HepG2 (cell line): Measurements from ENCODE around the gene SCML1. TPM values are rescaled to one million over a fixed set of nuclear protein-coding genes. Genes with fewer than 3 reads are reported as not detected.

Experiments
- ATAC-seq: fragments of 200-7000 bp; cut with Tn5 transposase; 3 replicates; pipeline ENCODE4 v1.9.1; 2020; ENCODE audit warnings: mild to moderate bottlenecking, moderate library complexity
- Bru-seq: library from RNA; stranded (reverse); fragments of 400-500 nt; gene quantifications from one replicate; lab custom pipeline; 2021; lab: Mats Ljungman, UMichigan
- BruChase-seq, 2 experiments: library from RNA; stranded (reverse); fragments of 400-500 nt; gene quantifications; one replicate each; lab custom pipeline; 2021; lab: Mats Ljungman, UMichigan
- BruUV-seq: library from RNA; stranded (reverse); fragments of 400-500 nt; replicated peaks from 2 replicates; lab custom pipeline; 2021; lab: Mats Ljungman, UMichigan
- CTCF ChIA-PET: fragments of 300-600 bp; formaldehyde crosslinking; extraction: SDS; loops from one replicate; lab custom pipeline; 2021; ENCODE audit warnings: low total read pairs, inconsistent platforms, low intra/inter-chr PET ratio; lab: Yijun Ruan, JAX
- POLR2A ChIA-PET: fragments of 350-600 bp; sonication (Branson Sonifier 250); formaldehyde crosslinking; loops from one replicate; lab custom pipeline; 2020; ENCODE audit warnings: antibody characterized with exemption, inconsistent platforms; lab: Yijun Ruan, JAX
- DNase-seq: peaks from one replicate; pipeline ENCODE4 v3.0.0-alpha.2; 2015; ENCODE audit warnings: low spot score
- FAIRE-seq: peaks from 3 replicates; lab custom pipeline; 2011; peaks lifted over from hg19 to GRCh38; lab: Jason Lieb, UNC
- H2AFZ ChIP-seq: one replicate; pipeline ENCODE4 v1.6.1; 2011; ENCODE audit warnings: low read length, inconsistent platforms
- H3K27ac ChIP-seq: fragments of 300-600 bp; 3 replicates; pipeline ENCODE4 v1.8.0; 2011; ENCODE audit warnings: mixed run types, mild to moderate bottlenecking, mixed read lengths, low read length, inconsistent platforms; ENCODE audit not compliant: insufficient read depth; ENCODE audit errors: extremely low read length
- H3K27me3 ChIP-seq, 2 experiments: fragments of 200-600 bp in 1 of 2; 2 replicates in 1 of 2; 3 replicates in 1 of 2; pipeline versions ENCODE4 v1.6.0 to v1.8.0; 2011; ENCODE audit warnings: low read length in 2 of 2, mild to moderate bottlenecking in 2 of 2, moderate library complexity in 2 of 2, inconsistent platforms in 1 of 2; ENCODE audit not compliant: insufficient read depth in 2 of 2, control insufficient read depth in 1 of 2
- H3K36me3 ChIP-seq, 2 experiments: fragments of 200-600 bp in 1 of 2; replicated peaks in 1 of 2; 2 replicates in 1 of 2; 3 replicates in 1 of 2; pipeline versions ENCODE4 v1.5.1 to v1.8.0; 2011; ENCODE audit warnings: low read length in 2 of 2, inconsistent platforms in 1 of 2; ENCODE audit not compliant: insufficient read depth in 2 of 2, control insufficient read depth in 1 of 2
- H3K4me1 ChIP-seq: 2 replicates; pipeline ENCODE4 v1.5.1; 2012; ENCODE audit warnings: low read length, inconsistent platforms; ENCODE audit not compliant: insufficient read depth
- H3K4me2 ChIP-seq: 2 replicates; pipeline ENCODE4 v1.6.0; 2011; ENCODE audit warnings: low read depth, low read length, inconsistent platforms
- H3K4me3 ChIP-seq, 3 experiments: fragments of 200-600 bp in 1 of 3; sonication (generic), shearing (Covaris generic) in 1 of 3; replicated peaks in 1 of 3; 2 replicates each; pipeline ENCODE4 v1.5.1; 2011 to 2016; ENCODE audit warnings: low read length in 3 of 3, inconsistent platforms in 2 of 3, low read depth in 2 of 3, mild to moderate bottlenecking in 2 of 3, control low read depth in 1 of 3, mixed read lengths in 1 of 3; ENCODE audit not compliant: insufficient read depth in 1 of 3
- H3K79me2 ChIP-seq: one replicate; pipeline ENCODE4 v1.6.1; 2011; ENCODE audit warnings: low read length, inconsistent platforms; ENCODE audit not compliant: insufficient read depth
- H3K9ac ChIP-seq: 2 replicates; pipeline ENCODE4 v1.6.0; 2011; ENCODE audit warnings: mild to moderate bottlenecking, low read depth, low read length, inconsistent platforms; ENCODE audit not compliant: insufficient read depth
- H3K9me3 ChIP-seq: 2 replicates; pipeline ENCODE4 v1.5.1; 2012; ENCODE audit warnings: mild to moderate bottlenecking, low read length
- H4K20me1 ChIP-seq: 2 replicates; pipeline ENCODE4 v1.6.0; 2011; ENCODE audit warnings: inconsistent platforms, mild to moderate bottlenecking, low read length, moderate library complexity; ENCODE audit not compliant: insufficient read depth
- AHR ChIP-seq: IDR thresholded peaks from 2 replicates; pipeline ENCODE4 v1.6.1; 2018; ENCODE audit warnings: missing genetic modification reagents, missing compliant biosample characterization
- NKX3-1 ChIP-seq: sonication (generic); formaldehyde crosslinking; IDR thresholded peaks from 2 replicates; pipeline ENCODE4 v1.5.0; 2020; ENCODE audit warnings: missing genetic modification reagents
- SPEN ChIP-seq: sonication (generic); formaldehyde crosslinking; IDR thresholded peaks from 2 replicates; pipeline ENCODE4 v1.5.1; 2020; ENCODE audit warnings: low read depth, mild to moderate bottlenecking, missing genetic modification reagents
- ZFY ChIP-seq: sonication (generic); formaldehyde crosslinking; IDR thresholded peaks from 2 replicates; pipeline ENCODE4 v1.4.0; 2020; ENCODE audit warnings: missing genetic modification reagents
- ZNF331 ChIP-seq: sonication (generic); formaldehyde crosslinking; IDR thresholded peaks from 2 replicates; pipeline ENCODE4 v1.4.0; 2020; ENCODE audit warnings: missing genetic modification reagents
- ZNF546 ChIP-seq: sonication (generic); formaldehyde crosslinking; conservative IDR thresholded peaks from 2 replicates; pipeline ENCODE4 v1.8.1; 2023; ENCODE audit warnings: mild to moderate bottlenecking, missing genetic modification reagents
- WGBS: methylation state at CpG from one replicate; pipeline ENCODE4 v1.1.6; 2017; ENCODE audit warnings: low lambda C conversion rate; 5-methylcytosine and 5-hydroxymethylcytosine counted together
- in situ Hi-C: cut with HindIII; loops from 2 replicates; pipeline ENCODE4 v1.10.0; 2017; ENCODE audit warnings: low pct_unique_long_range_greater_than_20kb; ENCODE audit not compliant: extremely low pct_ligation_motif_present
- intact Hi-C: fragments of 100-400 bp; cut with micrococcal nuclease; formaldehyde crosslinking; loops from one replicate; pipeline ENCODE4 v1.10.0; 2022; ENCODE audit not compliant: unreplicated experiment
- long read RNA-seq, 2 experiments: library from RNA in 1 of 2; library from polyadenylated mRNA in 1 of 2; stranded (forward) in 1 of 2; unstranded in 1 of 2; transcript quantifications; one replicate each; pipeline ENCODE4 v2.0.0, GENCODE V29; 2019 to 2022
- polyA minus RNA-seq, 3 experiments: library from RNA; depleted of rRNA, polyadenylated mRNA; stranded (reverse); fragments of >200 nt; gene quantifications; 2 replicates each; pipeline ENCODE4 v1.2.3, GENCODE V29; 2011; ENCODE audit warnings: low replicate concordance in 1 of 3
- polyA plus RNA-seq, 8 experiments: library from polyadenylated mRNA; depleted of rRNA in 3 of 8; stranded (reverse) in 7 of 8; unstranded in 1 of 8; fragments of >200 nt; fragmentation: Illumina TruSeq in 4 of 8; extraction: Trizol in 4 of 8; gene quantifications; 2 replicates each; pipeline versions ENCODE4 v1.2.1 to v1.2.3, GENCODE V29; 2011 to 2016; ENCODE audit warnings: low read depth in 4 of 8, missing spikeins in 1 of 8, mixed read lengths in 1 of 8; ENCODE audit not compliant: insufficient read depth in 1 of 8
- total RNA-seq, 5 experiments: library from RNA; depleted of rRNA; stranded (reverse); fragments of >200 nt; fragmentation: Illumina TruSeq; extraction: Trizol; gene quantifications; 2 replicates each; pipeline ENCODE4 v1.2.3, GENCODE V29; 2016; ENCODE audit warnings: low read depth in 1 of 5
- TF ChIP-seq, protein P1 (sequence below): sonication (generic); formaldehyde crosslinking; IDR thresholded peaks from 2 replicates; pipeline ENCODE4 v1.4.0; 2020; ENCODE audit warnings: missing genetic modification reagents, borderline replicate concordance
- TF ChIP-seq, protein P2 (sequence below): sonication (generic); formaldehyde crosslinking; conservative IDR thresholded peaks from 2 replicates; pipeline ENCODE4 v1.8.0; 2022; ENCODE audit warnings: low read depth, missing genetic modification reagents

Gene SCML1, protein sequence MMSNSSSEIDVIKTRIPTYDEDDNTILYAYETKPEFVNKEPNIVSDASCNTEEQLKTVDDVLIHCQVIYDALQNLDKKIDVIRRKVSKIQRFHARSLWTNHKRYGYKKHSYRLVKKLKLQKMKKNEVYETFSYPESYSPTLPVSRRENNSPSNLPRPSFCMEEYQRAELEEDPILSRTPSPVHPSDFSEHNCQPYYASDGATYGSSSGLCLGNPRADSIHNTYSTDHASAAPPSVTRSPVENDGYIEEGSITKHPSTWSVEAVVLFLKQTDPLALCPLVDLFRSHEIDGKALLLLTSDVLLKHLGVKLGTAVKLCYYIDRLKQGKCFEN
- total RNA-seq (2016; rRNA removed; fragmentation: Illumina TruSeq; extraction: Trizol) (24.2 and 29.0 TPM in 2 replicates), polyA plus RNA-seq (2011; rRNA removed) (98.2 and 129 TPM in 2 replicates), polyA minus RNA-seq (2011; rRNA and poly(A)+ RNA removed; ENCODE audit: low replicate concordance) (29.6 and 74.2 TPM in 2 replicates), Bru-seq, nascent RNA (percentile 95 among the genes with signal in this experiment), BruChase-seq, experiment 1, labeled RNA remaining after a 6-hour chase (percentile 97 among the genes with signal in this experiment), BruChase-seq, experiment 2, labeled RNA remaining after a 2-hour chase (percentile 97 among the genes with signal in this experiment)
- total RNA-seq (2016; cell fraction: cytosol; rRNA removed; fragmentation: Illumina TruSeq; extraction: Trizol; ENCODE audit: low read depth), result 3.4 and 3.6 TPM in 2 replicates
- total RNA-seq (2016; cell fraction: insoluble cytoplasmic fraction; rRNA removed; fragmentation: Illumina TruSeq; extraction: Trizol), result 25.6 and 30.1 TPM in 2 replicates
- 15.1 and 16.1 TPM in 2 replicates for total RNA-seq (2016; cell fraction: membrane; rRNA removed; fragmentation: Illumina TruSeq; extraction: Trizol)
- 46.3 and 51.2 TPM in 2 replicates for total RNA-seq (2016; cell fraction: nucleus; rRNA removed; fragmentation: Illumina TruSeq; extraction: Trizol)
- 52.1 and 54.9 TPM in 2 replicates for polyA plus RNA-seq (2011; cell fraction: cytosol; rRNA removed)
- 132 and 134 TPM in 2 replicates for polyA plus RNA-seq (2011; cell fraction: nucleus; rRNA removed)
- polyA plus RNA-seq (2012), result 50.7 and 55.4 TPM in 2 replicates
- 2.7 and 4.0 TPM in 2 replicates for polyA plus RNA-seq (2016; cell fraction: cytosol; fragmentation: Illumina TruSeq; extraction: Trizol; ENCODE audit: low read depth)
- 41.9 and 45.6 TPM in 2 replicates for polyA plus RNA-seq (2016; cell fraction: insoluble cytoplasmic fraction; fragmentation: Illumina TruSeq; extraction: Trizol; ENCODE audit: low read depth)
- 14.3 and 15.0 TPM in 2 replicates for polyA plus RNA-seq (2016; cell fraction: membrane; fragmentation: Illumina TruSeq; extraction: Trizol; ENCODE audit: low read depth)
- polyA plus RNA-seq (2016; cell fraction: nucleus; fragmentation: Illumina TruSeq; extraction: Trizol; ENCODE audit: insufficient read depth, low read depth), result 122 and 131 TPM in 2 replicates
- polyA minus RNA-seq (2011; cell fraction: cytosol; rRNA and poly(A)+ RNA removed), result 26.4 and 26.5 TPM in 2 replicates
- 77.5 and 82.1 TPM in 2 replicates for polyA minus RNA-seq (2011; cell fraction: nucleus; rRNA and poly(A)+ RNA removed)
- long read RNA-seq, experiment 1, full-length matches to known transcripts, result 20 of 35 reads
- long read RNA-seq, experiment 1, partial matches to known transcripts, result 7 of 35 reads
- long read RNA-seq, experiment 1, other reads (novel, unspliced or antisense), result 8 of 35 reads
- long read RNA-seq, experiment 2, partial matches to known transcripts, result 9 of 27 reads
- long read RNA-seq, experiment 2, other reads (novel, unspliced or antisense), result 18 of 27 reads

DNA sequence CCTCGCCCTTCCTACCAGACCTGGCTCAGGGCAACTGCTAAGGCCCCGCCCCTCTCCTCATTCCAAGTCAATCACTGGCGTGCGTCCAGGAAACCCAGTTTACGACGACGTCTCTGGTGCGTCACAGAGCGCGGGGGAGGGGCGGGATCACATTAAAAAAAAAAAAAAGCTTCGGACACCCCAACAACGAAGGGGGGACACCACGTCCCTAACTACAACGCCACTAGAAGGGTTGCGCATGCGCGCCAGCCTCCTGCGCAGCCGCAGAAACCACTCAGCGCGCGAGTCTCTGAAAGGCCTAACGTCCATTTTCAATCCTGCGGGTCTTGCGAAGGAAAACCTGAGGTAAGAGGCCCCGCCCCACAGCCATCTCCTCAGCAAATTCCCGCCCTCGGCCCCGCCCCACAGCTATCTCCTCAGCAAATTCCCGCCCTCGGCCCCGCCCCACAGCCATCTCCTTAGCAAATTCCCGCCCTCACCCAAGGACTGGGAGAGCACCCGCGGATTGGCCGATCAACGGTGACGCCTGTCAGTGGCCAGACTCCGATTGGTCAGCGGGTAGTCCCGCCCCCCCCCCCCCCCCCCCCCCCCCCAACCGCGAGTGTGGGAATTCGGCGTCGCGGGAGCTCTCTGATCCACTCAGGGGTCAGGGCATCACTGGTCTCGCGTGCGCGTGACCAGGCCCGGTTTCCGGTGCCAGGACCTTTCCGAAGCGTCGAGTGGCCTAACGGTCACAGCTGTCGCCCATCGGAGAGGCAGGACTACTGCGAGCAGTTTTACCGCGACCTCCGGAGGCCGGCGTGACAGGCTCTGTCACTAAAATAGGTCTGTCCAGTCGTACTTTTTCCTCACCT lies at the start of gene SCML1:
SCML1 (plus strand) TSS at position 638 of the 854 bp plus-strand sequence. CDS start 6,694 bp downstream, outside the sequence.
- in situ Hi-C loops, result no loop called here
- TF ChIP-seq ZFY (CRISPR knock-in tag) (peak; percentile 42; the same call in 1 of the 2 replicates), ZNF331 (CRISPR knock-in tag) (no peak), ZNF546 (no peak), NKX3-1 (no peak), SPEN (CRISPR knock-in tag) (peak; percentile 33; the same call in 1 of the 2 replicates), AHR (CRISPR knock-in tag) (no peak)
- TF ChIP-seq, protein P1, sequence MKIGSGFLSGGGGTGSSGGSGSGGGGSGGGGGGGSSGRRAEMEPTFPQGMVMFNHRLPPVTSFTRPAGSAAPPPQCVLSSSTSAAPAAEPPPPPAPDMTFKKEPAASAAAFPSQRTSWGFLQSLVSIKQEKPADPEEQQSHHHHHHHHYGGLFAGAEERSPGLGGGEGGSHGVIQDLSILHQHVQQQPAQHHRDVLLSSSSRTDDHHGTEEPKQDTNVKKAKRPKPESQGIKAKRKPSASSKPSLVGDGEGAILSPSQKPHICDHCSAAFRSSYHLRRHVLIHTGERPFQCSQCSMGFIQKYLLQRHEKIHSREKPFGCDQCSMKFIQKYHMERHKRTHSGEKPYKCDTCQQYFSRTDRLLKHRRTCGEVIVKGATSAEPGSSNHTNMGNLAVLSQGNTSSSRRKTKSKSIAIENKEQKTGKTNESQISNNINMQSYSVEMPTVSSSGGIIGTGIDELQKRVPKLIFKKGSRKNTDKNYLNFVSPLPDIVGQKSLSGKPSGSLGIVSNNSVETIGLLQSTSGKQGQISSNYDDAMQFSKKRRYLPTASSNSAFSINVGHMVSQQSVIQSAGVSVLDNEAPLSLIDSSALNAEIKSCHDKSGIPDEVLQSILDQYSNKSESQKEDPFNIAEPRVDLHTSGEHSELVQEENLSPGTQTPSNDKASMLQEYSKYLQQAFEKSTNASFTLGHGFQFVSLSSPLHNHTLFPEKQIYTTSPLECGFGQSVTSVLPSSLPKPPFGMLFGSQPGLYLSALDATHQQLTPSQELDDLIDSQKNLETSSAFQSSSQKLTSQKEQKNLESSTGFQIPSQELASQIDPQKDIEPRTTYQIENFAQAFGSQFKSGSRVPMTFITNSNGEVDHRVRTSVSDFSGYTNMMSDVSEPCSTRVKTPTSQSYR, result peak; percentile 83; the same call in 1 of the 2 replicates
- TF ChIP-seq, protein P2, sequence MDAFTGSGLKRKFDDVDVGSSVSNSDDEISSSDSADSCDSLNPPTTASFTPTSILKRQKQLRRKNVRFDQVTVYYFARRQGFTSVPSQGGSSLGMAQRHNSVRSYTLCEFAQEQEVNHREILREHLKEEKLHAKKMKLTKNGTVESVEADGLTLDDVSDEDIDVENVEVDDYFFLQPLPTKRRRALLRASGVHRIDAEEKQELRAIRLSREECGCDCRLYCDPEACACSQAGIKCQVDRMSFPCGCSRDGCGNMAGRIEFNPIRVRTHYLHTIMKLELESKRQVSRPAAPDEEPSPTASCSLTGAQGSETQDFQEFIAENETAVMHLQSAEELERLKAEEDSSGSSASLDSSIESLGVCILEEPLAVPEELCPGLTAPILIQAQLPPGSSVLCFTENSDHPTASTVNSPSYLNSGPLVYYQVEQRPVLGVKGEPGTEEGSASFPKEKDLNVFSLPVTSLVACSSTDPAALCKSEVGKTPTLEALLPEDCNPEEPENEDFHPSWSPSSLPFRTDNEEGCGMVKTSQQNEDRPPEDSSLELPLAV, result no peak

More for the DNA sequence above, at the start of gene SCML1:
- peak within 1 kb of the TSS; percentile 94 for H3K27ac ChIP-seq
- peaks cover 5% of the 10 kb centered on the region; the same call in 1 of the 2 replicates for H4K20me1 ChIP-seq
- H3K4me1 ChIP-seq, result peaks cover 54% of the 10 kb centered on the region
- peak; percentile 81 for ATAC-seq
- ChIA-PET POLR2A (interaction anchor here (0.7 to 2.0 kb wide), 5 partner anchors 9 to 854 kb away, joined by 3 to 14 read pairs (median 7); no protein-coding TSS in a partner anchor), CTCF (no interaction called here)
- peak within 1 kb of the TSS; percentile 73 for H3K4me2 ChIP-seq
- FAIRE-seq, result peak; percentile 98
- no peak within 1 kb of the TSS for H2AFZ ChIP-seq
- DNase-seq, result peak; percentile 94
- intact Hi-C loops, result loop anchor here (1.0 kb wide), 2 partner anchors 26 to 31 kb away; no protein-coding TSS in a partner anchor
- peak within 1 kb of the TSS; percentile 90 for H3K9ac ChIP-seq
- peak within 1 kb of the TSS; percentile 79 to 82 (median 81) for H3K4me3 ChIP-seq
- WGBS, result no CpG with 5 or more reads among the region's 67 CpGs
- no peaks in the 10 kb centered on the region for H3K9me3 ChIP-seq
- H3K36me3 ChIP-seq, result no peaks in the 10 kb centered on the region
- no TSS peak for BruUV-seq
- H3K79me2 ChIP-seq, result peaks cover 47% of the 10 kb centered on the region
- no peaks in the 10 kb centered on the region for H3K27me3 ChIP-seq
